Measurements from ENCODE around the gene AGXT2.

The AGXT2 gene

DNA sequence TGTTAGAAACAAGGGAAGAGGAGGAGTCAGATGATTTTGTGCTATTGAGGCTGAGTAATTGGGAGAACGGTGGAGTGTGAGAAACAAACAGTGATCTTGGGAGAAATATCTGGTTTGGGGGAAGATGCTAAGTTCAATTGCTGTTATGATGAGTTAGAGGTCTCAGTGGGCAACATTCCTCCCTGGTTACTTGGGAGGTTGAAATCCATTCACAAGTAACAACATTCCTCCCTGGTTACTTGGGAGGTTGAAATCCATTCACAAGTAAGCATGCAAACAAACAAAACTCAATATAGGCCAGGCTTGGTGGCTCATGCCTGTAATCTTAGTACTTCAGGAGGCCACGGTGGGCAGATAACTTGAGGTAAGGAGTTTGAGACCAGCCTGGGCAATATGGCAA, 38.7 kb downstream of the AGXT2 start:
- Histone ChIP-seq H2BK15ac (ENCODE audit: low read depth, poor library complexity, severe bottlenecking) (no peak overlapping the region), H2BK5ac (ENCODE audit: low read depth, low read length, poor library complexity, severe bottlenecking) (no peak overlapping the region), H4K8ac (ENCODE audit: low read length) (no peak overlapping the region), H3K18ac (ENCODE audit: low read depth in 1 of 2, low read length in 2 of 2) (no peak overlapping the region), H2BK12ac (ENCODE audit: low read length in 2 of 2) (no peak overlapping the region), H3K27ac (ENCODE audit: low read length, poor library complexity, severe bottlenecking) (no peak overlapping the region), H3K4me1 (ENCODE audit: control insufficient read depth, insufficient read depth, low read depth, low read length) (no peaks in the 10 kb centered on the region), H2BK120ac (ENCODE audit: low read depth, low read length) (no peak overlapping the region), H3K9ac (ENCODE audit: low read length) (peak overlapping the region; percentile 30), H3K14ac (ENCODE audit: low read length in 2 of 2) (no peak overlapping the region), H2AFZ (ENCODE audit: low read depth, low read length) (no peak overlapping the region), H3K36me3 (ENCODE audit: control insufficient read depth in 1 of 2, insufficient read depth in 2 of 2, low read depth in 1 of 2, low read length in 2 of 2) (no peaks in the 10 kb centered on the region), H3K23ac (ENCODE audit: low read length in 2 of 2) (no peak overlapping the region), H3K4ac (ENCODE audit: low read depth in 1 of 2, low read length in 2 of 2) (no peak overlapping the region), H4K91ac (ENCODE audit: low read length) (no peak overlapping the region), H3K4me2 (ENCODE audit: low read length, poor library complexity, severe bottlenecking) (no peak overlapping the region), H3K4me3 (ENCODE audit: insufficient read depth in 1 of 2, low read depth in 1 of 2, low read length in 2 of 2) (no peak overlapping the region), H3K27me3 (ENCODE audit: control insufficient read depth in 1 of 2, insufficient read depth in 1 of 2, low read length in 2 of 2) (peaks cover 0 to 23% of the 10 kb centered on the region in 2 experiments), H2AK5ac (ENCODE audit: low read length, severe bottlenecking) (no peak overlapping the region), H3K9me3 (ENCODE audit: control insufficient read depth, low read length) (no peaks in the 10 kb centered on the region), H3K79me1 (replicated peaks; ENCODE audit: low read length, poor library complexity, severe bottlenecking) (no peaks in the 10 kb centered on the region)
- 44% methylated on average over 1 of the region's 2 CpGs for WGBS
- peak; percentile 5 for DNase-seq

- no peak overlapping the region for H2BK5ac ChIP-seq (ENCODE audit: low read depth, low read length, poor library complexity, severe bottlenecking)
- no peak overlapping the region for H3K4me2 ChIP-seq (ENCODE audit: low read length, poor library complexity, severe bottlenecking)
- no peak overlapping the region for H3K9ac ChIP-seq (ENCODE audit: low read length)
- DNase-seq, result no peak
- no peak overlapping the region for H3K4me3 ChIP-seq (ENCODE audit: insufficient read depth in 1 of 2, low read depth in 1 of 2, low read length in 2 of 2)
- no peak overlapping the region for H4K8ac ChIP-seq (ENCODE audit: low read length)
- H2BK15ac ChIP-seq (ENCODE audit: low read depth, poor library complexity, severe bottlenecking), result no peak overlapping the region
- no peak overlapping the region for H2BK120ac ChIP-seq (ENCODE audit: low read depth, low read length)
- H2BK12ac ChIP-seq (ENCODE audit: low read length in 2 of 2), result no peak overlapping the region
- no peaks in the 10 kb centered on the region for H3K36me3 ChIP-seq (ENCODE audit: control insufficient read depth in 1 of 2, insufficient read depth in 2 of 2, low read depth in 1 of 2, low read length in 2 of 2)
- H3K18ac ChIP-seq (ENCODE audit: low read depth in 1 of 2, low read length in 2 of 2), result no peak overlapping the region
- no peaks in the 10 kb centered on the region for H3K79me1 ChIP-seq (replicated peaks; ENCODE audit: low read length, poor library complexity, severe bottlenecking)
- H3K4ac ChIP-seq (ENCODE audit: low read depth in 1 of 2, low read length in 2 of 2), result no peak overlapping the region
- H3K27me3 ChIP-seq (ENCODE audit: control insufficient read depth in 1 of 2, insufficient read depth in 1 of 2, low read length in 2 of 2), result peaks cover 0 to 49% of the 10 kb centered on the region in 2 experiments
- H3K27ac ChIP-seq (ENCODE audit: low read length, poor library complexity, severe bottlenecking), result no peak overlapping the region
- WGBS, result 88% methylated on average over 1 of the region's 1 CpG
- H3K23ac ChIP-seq (ENCODE audit: low read length in 2 of 2), result no peak overlapping the region
- no peak overlapping the region for H2AFZ ChIP-seq (ENCODE audit: low read depth, low read length)
- no peak overlapping the region for H2AK5ac ChIP-seq (ENCODE audit: low read length, severe bottlenecking)
- no peaks in the 10 kb centered on the region for H3K4me1 ChIP-seq (ENCODE audit: control insufficient read depth, insufficient read depth, low read depth, low read length)
- H3K14ac ChIP-seq (ENCODE audit: low read length in 2 of 2), result no peak overlapping the region
- no peak overlapping the region for H4K91ac ChIP-seq (ENCODE audit: low read length)
- no peaks in the 10 kb centered on the region for H3K9me3 ChIP-seq (ENCODE audit: control insufficient read depth, low read length)
Measured at GRCh38 chr5:35004771-35005170, 43.0 kb downstream of the AGXT2 start.

GRCh38 chr5:35004200-35004599, 43.5 kb downstream of the AGXT2 start:
- Histone ChIP-seq H2AK5ac (ENCODE audit: low read length, severe bottlenecking) (no peak overlapping the region), H2BK5ac (ENCODE audit: low read depth, low read length, poor library complexity, severe bottlenecking) (no peak overlapping the region), H3K27ac (ENCODE audit: low read length, poor library complexity, severe bottlenecking) (no peak overlapping the region), H2BK15ac (ENCODE audit: low read depth, poor library complexity, severe bottlenecking) (no peak overlapping the region), H3K79me1 (replicated peaks; ENCODE audit: low read length, poor library complexity, severe bottlenecking) (no peaks in the 10 kb centered on the region), H4K91ac (ENCODE audit: low read length) (no peak overlapping the region), H3K14ac (ENCODE audit: low read length in 2 of 2) (no peak overlapping the region), H3K27me3 (ENCODE audit: control insufficient read depth in 1 of 2, insufficient read depth in 1 of 2, low read length in 2 of 2) (peaks cover 0 to 51% of the 10 kb centered on the region in 2 experiments), H2AFZ (ENCODE audit: low read depth, low read length) (no peak overlapping the region), H3K4me3 (ENCODE audit: insufficient read depth in 1 of 2, low read depth in 1 of 2, low read length in 2 of 2) (no peak overlapping the region), H3K36me3 (ENCODE audit: control insufficient read depth in 1 of 2, insufficient read depth in 2 of 2, low read depth in 1 of 2, low read length in 2 of 2) (no peaks in the 10 kb centered on the region), H3K18ac (ENCODE audit: low read depth in 1 of 2, low read length in 2 of 2) (no peak overlapping the region), H3K23ac (ENCODE audit: low read length in 2 of 2) (peak overlapping the region in 1 of 2 experiments; percentile 76), H3K4ac (ENCODE audit: low read depth in 1 of 2, low read length in 2 of 2) (no peak overlapping the region), H4K8ac (ENCODE audit: low read length) (no peak overlapping the region), H3K9ac (ENCODE audit: low read length) (peak overlapping the region; percentile 37), H3K9me3 (ENCODE audit: control insufficient read depth, low read length) (no peaks in the 10 kb centered on the region), H2BK12ac (ENCODE audit: low read length in 2 of 2) (no peak overlapping the region), H3K4me2 (ENCODE audit: low read length, poor library complexity, severe bottlenecking) (no peak overlapping the region), H2BK120ac (ENCODE audit: low read depth, low read length) (no peak overlapping the region), H3K4me1 (ENCODE audit: control insufficient read depth, insufficient read depth, low read depth, low read length) (no peaks in the 10 kb centered on the region)
- 72% methylated on average over 5 of the region's 5 CpGs for WGBS
- DNase-seq, result no peak

DNA sequence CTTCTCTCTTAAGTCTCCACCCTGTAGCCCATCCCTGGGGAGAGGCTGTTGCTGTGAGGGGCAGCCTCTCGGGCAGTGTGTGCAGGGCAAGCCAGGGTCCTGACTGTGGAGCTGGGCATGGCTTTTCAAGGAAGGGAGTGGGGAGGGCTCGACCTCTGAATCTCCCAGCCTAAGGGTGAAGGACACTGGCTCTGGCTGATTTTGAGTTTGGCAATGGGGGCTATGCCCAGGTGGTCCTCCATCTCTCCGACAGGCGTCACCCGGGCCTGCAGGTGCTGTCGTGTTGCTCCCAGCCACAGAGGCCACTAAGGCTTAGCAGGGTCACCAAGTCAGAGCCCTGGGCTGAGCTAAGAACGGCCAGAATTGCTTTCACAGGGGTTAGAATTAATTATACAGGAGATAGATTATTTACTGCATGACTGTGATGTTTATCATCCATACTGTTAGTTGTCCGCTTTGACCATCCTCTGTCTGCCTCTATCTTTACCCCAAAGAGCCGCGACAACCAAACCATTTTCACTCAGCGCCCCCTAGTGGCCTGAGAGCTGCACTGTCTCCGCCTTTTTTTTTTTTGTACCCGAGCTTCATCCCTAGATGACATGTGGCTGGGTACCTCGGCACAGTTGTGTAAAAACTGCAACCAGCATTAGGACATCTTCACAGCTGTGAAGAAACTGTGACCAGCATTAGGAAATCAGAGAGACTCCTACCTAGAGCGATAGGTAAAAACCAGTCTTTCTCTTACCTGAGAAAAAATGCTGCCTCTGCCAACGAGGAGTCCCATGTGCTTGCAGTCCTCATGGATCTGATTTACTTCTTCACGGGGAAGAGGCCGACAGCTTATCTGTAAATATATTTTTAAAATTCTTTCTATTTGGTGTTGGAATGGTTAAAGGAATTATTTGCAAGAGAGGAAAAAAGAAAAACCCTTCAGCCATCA, 44.5 kb downstream of the AGXT2 start:
- no peak overlapping the region for H2BK120ac ChIP-seq (ENCODE audit: low read depth, low read length)

More for the DNA sequence above, 44.5 kb downstream of the AGXT2 start:
- no peak overlapping the region for H3K14ac ChIP-seq (ENCODE audit: low read length in 2 of 2)
- no peak overlapping the region for H2AFZ ChIP-seq (ENCODE audit: low read depth, low read length)
- peak; percentile 67 for DNase-seq
- H4K91ac ChIP-seq (ENCODE audit: low read length), result no peak overlapping the region
- peaks cover 2% of the 10 kb centered on the region for H3K4me1 ChIP-seq (ENCODE audit: control insufficient read depth, insufficient read depth, low read depth, low read length)
- no peak overlapping the region for H4K8ac ChIP-seq (ENCODE audit: low read length)
- no peak overlapping the region for H2AK5ac ChIP-seq (ENCODE audit: low read length, severe bottlenecking)
- no peaks in the 10 kb centered on the region for H3K9me3 ChIP-seq (ENCODE audit: control insufficient read depth, low read length)
- H2BK15ac ChIP-seq (ENCODE audit: low read depth, poor library complexity, severe bottlenecking), result no peak overlapping the region
- peak overlapping the region in 1 of 2 experiments; percentile 30 for H3K18ac ChIP-seq (ENCODE audit: low read depth in 1 of 2, low read length in 2 of 2)
- H3K23ac ChIP-seq (ENCODE audit: low read length in 2 of 2), result no peak overlapping the region
- H2BK5ac ChIP-seq (ENCODE audit: low read depth, low read length, poor library complexity, severe bottlenecking), result no peak overlapping the region
- no peaks in the 10 kb centered on the region for H3K79me1 ChIP-seq (replicated peaks; ENCODE audit: low read length, poor library complexity, severe bottlenecking)
- H3K4me3 ChIP-seq (ENCODE audit: insufficient read depth in 1 of 2, low read depth in 1 of 2, low read length in 2 of 2), result peak overlapping the region in 1 of 2 experiments; percentile 3
- peaks cover 0 to 51% of the 10 kb centered on the region in 2 experiments for H3K27me3 ChIP-seq (ENCODE audit: control insufficient read depth in 1 of 2, insufficient read depth in 1 of 2, low read length in 2 of 2)
- 46% methylated on average over 15 of the region's 18 CpGs for WGBS
- no peak overlapping the region for H3K4me2 ChIP-seq (ENCODE audit: low read length, poor library complexity, severe bottlenecking)
- H3K27ac ChIP-seq (ENCODE audit: low read length, poor library complexity, severe bottlenecking), result no peak overlapping the region
- H3K9ac ChIP-seq (ENCODE audit: low read length), result peak overlapping the region; percentile 37
- no peaks in the 10 kb centered on the region for H3K36me3 ChIP-seq (ENCODE audit: control insufficient read depth in 1 of 2, insufficient read depth in 2 of 2, low read depth in 1 of 2, low read length in 2 of 2)
- no peak overlapping the region for H3K4ac ChIP-seq (ENCODE audit: low read depth in 1 of 2, low read length in 2 of 2)
- no peak overlapping the region for H2BK12ac ChIP-seq (ENCODE audit: low read length in 2 of 2)
